Body of pancreas (tissue), 4 donors: ENCODE results near the gene VOPP1. TPM values are rescaled to one million over a fixed set of nuclear protein-coding genes. Genes with fewer than 3 reads are reported as not detected.
"Not testable (repeated sequence)": the region's sequence is repeated elsewhere in the genome, so short reads cannot be mapped to it uniquely, and the experiment has no call there.

Experiments used
- ATAC-seq: fragments of 150-250 bp; one replicate; pipeline ENCODE4 v1.9.1; 2016
- DNase-seq, 4 donors: peaks; one replicate each; pipeline ENCODE4 v3.0.0-alpha.2; 2019
- H3K27ac ChIP-seq, 4 donors: fragments of 200-600 bp; sonication (generic); 1 replicate in 3 of 4; 2 replicates in 1 of 4; pipeline versions ENCODE4 v1.5.1 to v1.6.1; 2016 to 2019; ENCODE audit warnings: mild to moderate bottlenecking in 1 of 4, mixed read lengths in 1 of 4, moderate library complexity in 1 of 4
- H3K27me3 ChIP-seq, 2 donors: fragments of 200-600 bp; sonication (generic); one replicate each; pipeline ENCODE4 v1.6.0; 2016; ENCODE audit warnings: mild to moderate bottlenecking in 1 of 2
- H3K36me3 ChIP-seq, 2 donors: fragments of 200-600 bp; sonication (generic); replicated peaks in 1 of 2; 2 replicates each; pipeline ENCODE4 v1.5.1; 2016; ENCODE audit warnings: low read depth in 2 of 2; ENCODE audit not compliant: insufficient read depth in 1 of 2
- H3K4me1 ChIP-seq: fragments of 200-600 bp; sonication (generic); one replicate; pipeline ENCODE4 v1.6.0; 2016
- H3K4me3 ChIP-seq, 2 donors: fragments of 200-600 bp; sonication (generic); 1 replicate in 1 of 2; 2 replicates in 1 of 2; pipeline ENCODE4 v1.5.1; 2016 to 2019
- H3K9me3 ChIP-seq, 3 donors: fragments of 200-600 bp; sonication (generic); 1 replicate in 2 of 3; 2 replicates in 1 of 3; pipeline ENCODE4 v1.5.1; 2016
- POLR2A ChIP-seq, 3 donors: fragments of 450-650 bp; IDR thresholded peaks; one replicate each; pipeline ENCODE4 v1.6.1; 2016; ENCODE audit warnings: antibody characterized with exemption in 3 of 3, mild to moderate bottlenecking in 2 of 3
- WGBS, 2 donors: methylation state at CpG; one replicate each; pipeline ENCODE4 v1.1.5; 2017; 5-methylcytosine and 5-hydroxymethylcytosine counted together
- intact Hi-C: fragments of 100-400 bp; cut with DNase I; formaldehyde crosslinking; loops from one replicate; pipeline ENCODE4 v1.15.1; 2023
- total RNA-seq, 2 donors: library from RNA; depleted of rRNA; stranded (reverse); fragments of >200 nt; gene quantifications; one replicate each; pipeline ENCODE4 v1.1.0, GENCODE V29; 2016
- TF ChIP-seq, protein P1 (sequence below), 7 experiments: fragments of 450-650 bp in 4 of 7; fragments of 200-600 bp in 3 of 7; sonication (generic) in 3 of 7; IDR thresholded peaks; one replicate each; pipeline ENCODE4 v1.5.1; 2016 to 2019; ENCODE audit warnings: antibody characterized with exemption in 7 of 7

Gene VOPP1
- total RNA-seq, 2 donors from 2014 or later, result 25.1 to 30.6 TPM

DNA sequence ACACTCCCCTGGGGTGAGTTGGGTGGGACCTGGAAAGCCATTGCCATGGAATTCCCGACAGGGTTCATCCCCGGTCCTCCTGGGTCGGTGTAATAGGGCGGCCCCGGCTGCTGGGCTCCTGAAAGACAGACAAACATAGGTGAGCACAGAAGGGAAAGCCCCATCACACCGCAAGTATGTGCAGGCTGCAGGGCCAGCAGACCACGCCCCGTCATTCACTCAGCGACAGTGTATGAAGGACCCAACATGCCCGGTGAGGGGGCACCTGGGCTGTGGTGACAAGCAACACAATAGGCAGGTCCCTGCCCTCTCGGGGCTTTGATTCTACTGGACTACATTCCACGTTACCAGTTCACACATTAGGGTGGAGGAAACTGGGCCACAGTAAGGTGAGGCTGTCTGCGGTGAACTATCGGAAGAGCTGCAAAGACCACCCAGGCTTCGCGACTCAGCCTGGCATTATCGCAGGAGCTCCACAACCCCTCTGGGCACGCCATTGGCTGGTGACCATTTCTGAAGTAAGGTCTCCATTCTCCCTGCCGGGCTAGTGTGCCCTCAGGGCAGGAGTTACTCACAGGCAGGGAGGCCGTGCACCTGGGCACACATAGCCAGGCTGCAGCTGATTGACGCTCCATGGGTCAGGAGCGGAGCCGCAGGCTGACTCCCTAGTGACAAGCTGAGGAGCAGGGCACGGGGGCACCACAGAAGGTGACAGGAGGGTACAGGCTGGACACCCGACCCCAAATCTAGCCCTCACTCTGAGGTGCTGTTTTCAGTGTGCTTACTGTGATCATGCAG lies 99.2 kb downstream of the VOPP1 start:
- H3K4me3 ChIP-seq, result no peak overlapping the region
- no peaks in the 10 kb centered on the region for H3K27me3 ChIP-seq
- H3K4me1 ChIP-seq, result no peaks in the 10 kb centered on the region
- TF ChIP-seq POLR2A (IDR thresholded peaks at IDR 0.05), result no peak
- TF ChIP-seq, protein P1, sequence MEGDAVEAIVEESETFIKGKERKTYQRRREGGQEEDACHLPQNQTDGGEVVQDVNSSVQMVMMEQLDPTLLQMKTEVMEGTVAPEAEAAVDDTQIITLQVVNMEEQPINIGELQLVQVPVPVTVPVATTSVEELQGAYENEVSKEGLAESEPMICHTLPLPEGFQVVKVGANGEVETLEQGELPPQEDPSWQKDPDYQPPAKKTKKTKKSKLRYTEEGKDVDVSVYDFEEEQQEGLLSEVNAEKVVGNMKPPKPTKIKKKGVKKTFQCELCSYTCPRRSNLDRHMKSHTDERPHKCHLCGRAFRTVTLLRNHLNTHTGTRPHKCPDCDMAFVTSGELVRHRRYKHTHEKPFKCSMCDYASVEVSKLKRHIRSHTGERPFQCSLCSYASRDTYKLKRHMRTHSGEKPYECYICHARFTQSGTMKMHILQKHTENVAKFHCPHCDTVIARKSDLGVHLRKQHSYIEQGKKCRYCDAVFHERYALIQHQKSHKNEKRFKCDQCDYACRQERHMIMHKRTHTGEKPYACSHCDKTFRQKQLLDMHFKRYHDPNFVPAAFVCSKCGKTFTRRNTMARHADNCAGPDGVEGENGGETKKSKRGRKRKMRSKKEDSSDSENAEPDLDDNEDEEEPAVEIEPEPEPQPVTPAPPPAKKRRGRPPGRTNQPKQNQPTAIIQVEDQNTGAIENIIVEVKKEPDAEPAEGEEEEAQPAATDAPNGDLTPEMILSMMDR (IDR thresholded peaks at IDR 0.05), result no peak
- DNase-seq (no peak), ATAC-seq (no peak)
- WGBS, 2 donors, result 92 to 94% methylated on average over 17 to 21 of the region's 25 CpGs
- no peaks in the 10 kb centered on the region for H3K36me3 ChIP-seq
- H3K9me3 ChIP-seq, result no peaks in the 10 kb centered on the region
- no peak overlapping the region for H3K27ac ChIP-seq
- intact Hi-C loops, result no loop called here

DNA sequence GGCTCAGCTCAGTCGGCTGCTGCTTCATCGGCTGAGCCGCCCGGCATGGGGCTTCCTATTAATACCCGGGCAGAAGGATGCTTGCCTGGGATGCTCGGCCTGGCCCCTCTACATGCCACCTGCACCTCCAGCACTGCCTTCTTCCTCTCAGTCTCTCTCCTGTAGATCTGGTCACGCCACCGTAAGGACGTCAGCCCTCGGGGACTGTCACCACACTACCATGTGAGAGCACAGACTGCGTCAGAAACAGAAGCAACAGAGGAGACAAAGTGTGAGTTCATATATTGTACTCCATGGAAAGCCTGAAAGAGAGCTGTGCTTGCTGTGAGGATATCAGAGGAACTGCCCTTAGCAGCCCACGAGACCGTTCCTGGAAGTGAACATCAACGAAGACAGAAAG lies 99.9 kb downstream of the VOPP1 start:
- H3K4me1 ChIP-seq, ATAC-seq, H3K36me3 ChIP-seq, H3K4me3 ChIP-seq, DNase-seq, H3K9me3 ChIP-seq, H3K27me3 ChIP-seq, H3K27ac ChIP-seq, intact Hi-C loops: not testable (repeated sequence)
- no CpG with 5 or more reads among the region's 14 CpGs for WGBS, 2 donors

DNA sequence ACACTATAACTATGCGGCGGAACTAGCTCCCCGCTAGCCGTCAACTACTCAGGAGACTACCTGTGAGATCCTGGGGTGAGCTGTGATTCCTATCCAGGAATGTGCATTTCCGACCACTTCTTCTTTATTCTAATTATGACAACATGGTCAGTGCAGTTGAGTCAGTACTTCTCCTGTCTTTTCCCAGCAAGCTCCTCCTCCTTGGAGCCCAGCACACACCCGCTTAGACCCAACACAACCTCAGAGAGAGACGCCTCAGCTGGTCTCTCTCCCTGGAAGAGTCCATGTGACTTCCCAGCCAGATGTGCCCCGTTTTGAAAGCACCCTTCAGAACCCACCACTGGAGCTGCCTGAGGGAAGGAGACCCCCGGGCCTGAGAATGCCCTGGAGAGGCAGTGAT lies 100.7 kb downstream of the VOPP1 start:
- ATAC-seq, H3K4me3 ChIP-seq, H3K36me3 ChIP-seq, DNase-seq, H3K27me3 ChIP-seq, H3K27ac ChIP-seq, H3K4me1 ChIP-seq, intact Hi-C loops, H3K9me3 ChIP-seq: not testable (repeated sequence)
- WGBS, 2 donors, result 91% methylated on average over 3 of the region's 9 CpGs; no CpG with 5 or more reads in 1 of the 2 donors

DNA sequence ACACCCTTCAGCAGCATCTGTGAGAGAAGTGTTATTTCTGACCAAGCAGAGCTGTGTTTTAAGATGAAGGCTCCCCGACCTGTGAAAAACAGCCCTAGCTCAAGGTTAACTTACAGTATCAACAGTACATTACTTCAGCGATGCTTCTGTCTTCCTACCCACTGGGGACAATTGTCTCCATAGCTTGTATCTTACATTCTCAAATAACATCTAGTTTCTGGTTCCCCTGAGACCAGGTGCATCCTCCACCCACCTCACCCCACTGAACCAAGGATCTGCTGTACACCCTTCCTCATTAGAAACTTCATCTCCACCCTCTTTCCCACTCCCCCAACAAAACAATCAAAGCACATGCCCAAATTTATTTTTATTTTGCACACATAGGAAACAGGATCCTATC lies 102.0 kb downstream of the VOPP1 start:
- no peak for DNase-seq

DNA sequence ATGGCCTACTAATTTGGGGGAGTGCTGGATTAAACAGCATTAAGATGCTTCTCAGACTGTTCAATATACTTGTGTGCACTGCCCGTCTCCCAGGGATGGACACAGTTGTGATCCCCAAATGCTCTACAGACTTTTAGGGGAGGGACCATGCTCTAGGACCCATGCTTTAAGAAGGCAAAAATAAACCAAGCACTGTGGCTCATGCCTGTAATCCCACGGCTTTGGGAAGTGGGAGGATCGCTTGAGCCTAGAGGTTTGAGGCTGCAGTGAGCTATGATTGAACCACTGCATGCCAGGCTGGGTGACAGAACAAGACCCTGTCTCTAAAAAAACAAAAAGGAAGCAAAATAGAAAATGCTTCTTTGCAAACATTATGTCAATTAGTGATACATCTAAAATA lies 102.6 kb downstream of the VOPP1 start:
- ATAC-seq (no peak), DNase-seq (no peak)
- H3K4me1 ChIP-seq, result no peaks in the 10 kb centered on the region
- no peak overlapping the region for H3K27ac ChIP-seq
- H3K9me3 ChIP-seq, result no peaks in the 10 kb centered on the region
- no peak overlapping the region for H3K4me3 ChIP-seq
- H3K27me3 ChIP-seq, result no peaks in the 10 kb centered on the region
- no peaks in the 10 kb centered on the region for H3K36me3 ChIP-seq
- intact Hi-C loops, result no loop called here
- TF ChIP-seq POLR2A (IDR thresholded peaks at IDR 0.05), result no peak
- TF ChIP-seq, protein P1 (IDR thresholded peaks at IDR 0.05), result no peak
- WGBS, 2 donors, result 58 to 67% methylated on average over 3 of the region's 3 CpGs

More for the DNA sequence above, 102.0 kb downstream of the VOPP1 start:
- no peaks in the 10 kb centered on the region for H3K36me3 ChIP-seq
- H3K9me3 ChIP-seq, result no peaks in the 10 kb centered on the region
- H3K4me1 ChIP-seq, result no peaks in the 10 kb centered on the region
- no peak overlapping the region for H3K4me3 ChIP-seq
- TF ChIP-seq, protein P1 (IDR thresholded peaks at IDR 0.05), result no peak
- TF ChIP-seq POLR2A (IDR thresholded peaks at IDR 0.05), result no peak
- ATAC-seq, result no peak
- WGBS, 2 donors, result 79 to 83% methylated on average over 2 of the region's 2 CpGs
- H3K27ac ChIP-seq, result no peak overlapping the region
- no peaks in the 10 kb centered on the region for H3K27me3 ChIP-seq
- intact Hi-C loops, result no loop called here

DNA sequence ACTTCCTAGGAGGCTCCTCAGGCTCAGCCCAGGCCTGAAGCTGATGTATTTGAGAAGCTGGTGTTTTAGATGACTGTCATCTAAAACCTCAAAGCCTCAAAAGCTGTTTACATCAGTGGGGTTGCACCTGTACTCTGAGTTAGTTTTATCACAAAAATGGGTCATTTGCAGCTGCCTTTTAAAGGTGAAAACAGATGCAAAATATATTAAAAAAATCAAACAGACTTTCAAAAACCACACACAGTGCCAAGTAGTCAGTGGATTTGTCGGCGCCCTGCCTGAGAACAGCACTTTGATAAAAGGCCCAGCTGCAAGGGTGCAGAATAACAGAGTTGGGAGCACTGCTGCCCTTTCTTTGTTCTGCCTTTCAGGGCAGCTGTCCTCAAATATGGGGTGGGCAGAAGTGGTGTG lies 103.0 kb downstream of the VOPP1 start:
- no peak overlapping the region for H3K27ac ChIP-seq
- H3K4me3 ChIP-seq, result no peak overlapping the region
- 88 to 97% methylated on average over 2 of the region's 2 CpGs for WGBS, 2 donors
- intact Hi-C loops, result no loop called here
- ATAC-seq (no peak), DNase-seq (no peak)
- H3K4me1 ChIP-seq, result no peaks in the 10 kb centered on the region
- no peaks in the 10 kb centered on the region for H3K9me3 ChIP-seq
- TF ChIP-seq, protein P1 (IDR thresholded peaks at IDR 0.05), result no peak
- TF ChIP-seq POLR2A (IDR thresholded peaks at IDR 0.05), result no peak
- H3K36me3 ChIP-seq, result no peaks in the 10 kb centered on the region
- H3K27me3 ChIP-seq, result no peaks in the 10 kb centered on the region
